ENCODE data around the gene STAM2.

GRCh38 chr2:152072011-152072410 is 103.6 kb downstream of the STAM2 start:
- TF ChIP-seq CTCF (IDR thresholded peaks at IDR 0.05) (no peak), POLR2A (IDR thresholded peaks at IDR 0.05) (no peak), EP300 (IDR thresholded peaks at IDR 0.05) (no peak)

Data from ovary (tissue), 3 donors.